ENCODE results near the gene MAN2B2. TPM values are rescaled to one million over a fixed set of nuclear protein-coding genes. Genes with fewer than 3 reads are reported as not detected.

The MAN2B2 gene
- total and polyA plus RNA-seq, 2 experiments from 2014 or later, result 22.2 to 24.0 TPM

DNA sequence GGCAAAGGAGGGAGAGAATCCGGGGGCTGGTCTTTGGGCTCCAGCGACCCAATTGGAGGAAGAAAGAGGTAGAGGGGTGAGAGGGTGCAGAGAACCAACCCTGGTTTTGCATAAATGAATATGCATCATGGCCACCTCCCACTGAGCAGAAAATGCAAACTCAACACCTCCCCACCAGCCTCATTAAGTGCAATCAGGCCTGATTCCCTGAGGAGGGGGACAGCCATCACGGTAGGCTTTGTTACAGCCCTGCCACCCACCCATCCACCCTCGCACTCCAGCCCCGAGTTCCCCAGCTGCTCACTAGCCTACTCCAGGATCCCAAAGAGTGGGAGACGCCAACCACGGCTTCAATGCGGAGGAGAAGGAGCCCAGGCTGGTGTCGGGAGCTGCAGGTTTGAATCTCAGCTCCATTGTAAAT is 48.3 kb upstream of the MAN2B2 start:
- no peak for DNase-seq (ENCODE audit: low spot score)
- Histone ChIP-seq H3K4me2 (no peak overlapping the region), H3K9me2 (replicated peaks; ENCODE audit: insufficient read depth) (no peaks in the 10 kb centered on the region), H3K36me3 (replicated peaks; ENCODE audit: insufficient read depth, low read depth) (no peaks in the 10 kb centered on the region), H2AFZ (no peak overlapping the region), H3K27me3 (no peaks in the 10 kb centered on the region), H3K79me2 (no peaks in the 10 kb centered on the region), H3K4me1 (ENCODE audit: insufficient read depth) (no peaks in the 10 kb centered on the region), H3K27ac (no peak overlapping the region), H3K9me3 (ENCODE audit: low read depth) (no peaks in the 10 kb centered on the region), H4K20me1 (ENCODE audit: insufficient read depth, poor library complexity, severe bottlenecking) (no peaks in the 10 kb centered on the region), H3K4me3 (no peak overlapping the region)
- WGBS (ENCODE audit: low lambda C conversion rate, missing lambda C conversion rate), result 67% methylated on average over 9 of the region's 9 CpGs
- TF ChIP-seq EZH2phosphoT487 (IDR thresholded peaks at IDR 0.05; ENCODE audit: low read depth, severe bottlenecking, unreplicated experiment), result no peak
- TF ChIP-seq, protein P1, sequence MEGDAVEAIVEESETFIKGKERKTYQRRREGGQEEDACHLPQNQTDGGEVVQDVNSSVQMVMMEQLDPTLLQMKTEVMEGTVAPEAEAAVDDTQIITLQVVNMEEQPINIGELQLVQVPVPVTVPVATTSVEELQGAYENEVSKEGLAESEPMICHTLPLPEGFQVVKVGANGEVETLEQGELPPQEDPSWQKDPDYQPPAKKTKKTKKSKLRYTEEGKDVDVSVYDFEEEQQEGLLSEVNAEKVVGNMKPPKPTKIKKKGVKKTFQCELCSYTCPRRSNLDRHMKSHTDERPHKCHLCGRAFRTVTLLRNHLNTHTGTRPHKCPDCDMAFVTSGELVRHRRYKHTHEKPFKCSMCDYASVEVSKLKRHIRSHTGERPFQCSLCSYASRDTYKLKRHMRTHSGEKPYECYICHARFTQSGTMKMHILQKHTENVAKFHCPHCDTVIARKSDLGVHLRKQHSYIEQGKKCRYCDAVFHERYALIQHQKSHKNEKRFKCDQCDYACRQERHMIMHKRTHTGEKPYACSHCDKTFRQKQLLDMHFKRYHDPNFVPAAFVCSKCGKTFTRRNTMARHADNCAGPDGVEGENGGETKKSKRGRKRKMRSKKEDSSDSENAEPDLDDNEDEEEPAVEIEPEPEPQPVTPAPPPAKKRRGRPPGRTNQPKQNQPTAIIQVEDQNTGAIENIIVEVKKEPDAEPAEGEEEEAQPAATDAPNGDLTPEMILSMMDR (IDR thresholded peaks at IDR 0.05; ENCODE audit: poor library complexity), result no peak
- TF ChIP-seq EZH2 (IDR thresholded peaks at IDR 0.05; ENCODE audit: borderline replicate concordance), result no peak

DNA sequence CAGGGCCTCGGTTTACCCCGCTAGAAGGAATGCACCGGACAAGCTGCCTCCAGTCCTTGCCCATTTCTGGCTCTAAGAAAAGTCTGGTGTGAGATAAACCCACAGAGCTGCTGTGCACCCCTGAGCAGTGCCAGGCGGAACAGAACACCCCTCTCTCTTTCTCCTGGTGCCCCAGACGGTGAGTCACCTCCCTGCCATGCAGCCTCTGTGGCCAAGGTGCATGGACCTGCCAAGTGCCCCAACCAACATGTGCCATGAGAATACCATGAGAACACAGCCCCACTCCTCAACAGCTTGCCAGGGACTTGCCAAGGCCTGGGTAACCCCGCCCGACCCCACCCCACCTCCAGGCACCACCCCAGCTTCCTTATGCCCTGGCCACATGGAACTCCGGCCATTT is 47.7 kb upstream of the MAN2B2 start:
- no peaks in the 10 kb centered on the region for H3K9me3 ChIP-seq (ENCODE audit: low read depth)
- H3K27me3 ChIP-seq, result no peaks in the 10 kb centered on the region
- H3K9me2 ChIP-seq (replicated peaks; ENCODE audit: insufficient read depth), result no peaks in the 10 kb centered on the region
- no peak overlapping the region for H3K4me3 ChIP-seq
- H3K27ac ChIP-seq, result no peak overlapping the region
- H2AFZ ChIP-seq, result no peak overlapping the region
- TF ChIP-seq EZH2phosphoT487 (IDR thresholded peaks at IDR 0.05; ENCODE audit: low read depth, severe bottlenecking, unreplicated experiment) (no peak), EZH2 (IDR thresholded peaks at IDR 0.05; ENCODE audit: borderline replicate concordance) (no peak)
- TF ChIP-seq, protein P1 (IDR thresholded peaks at IDR 0.05; ENCODE audit: poor library complexity), result no peak
- WGBS (ENCODE audit: low lambda C conversion rate, missing lambda C conversion rate), result 95% methylated on average over 6 of the region's 8 CpGs
- H4K20me1 ChIP-seq (ENCODE audit: insufficient read depth, poor library complexity, severe bottlenecking), result no peaks in the 10 kb centered on the region
- DNase-seq (ENCODE audit: low spot score), result no peak
- no peaks in the 10 kb centered on the region for H3K36me3 ChIP-seq (replicated peaks; ENCODE audit: insufficient read depth, low read depth)
- no peaks in the 10 kb centered on the region for H3K4me1 ChIP-seq (ENCODE audit: insufficient read depth)
- no peak overlapping the region for H3K4me2 ChIP-seq
- no peaks in the 10 kb centered on the region for H3K79me2 ChIP-seq

DNA sequence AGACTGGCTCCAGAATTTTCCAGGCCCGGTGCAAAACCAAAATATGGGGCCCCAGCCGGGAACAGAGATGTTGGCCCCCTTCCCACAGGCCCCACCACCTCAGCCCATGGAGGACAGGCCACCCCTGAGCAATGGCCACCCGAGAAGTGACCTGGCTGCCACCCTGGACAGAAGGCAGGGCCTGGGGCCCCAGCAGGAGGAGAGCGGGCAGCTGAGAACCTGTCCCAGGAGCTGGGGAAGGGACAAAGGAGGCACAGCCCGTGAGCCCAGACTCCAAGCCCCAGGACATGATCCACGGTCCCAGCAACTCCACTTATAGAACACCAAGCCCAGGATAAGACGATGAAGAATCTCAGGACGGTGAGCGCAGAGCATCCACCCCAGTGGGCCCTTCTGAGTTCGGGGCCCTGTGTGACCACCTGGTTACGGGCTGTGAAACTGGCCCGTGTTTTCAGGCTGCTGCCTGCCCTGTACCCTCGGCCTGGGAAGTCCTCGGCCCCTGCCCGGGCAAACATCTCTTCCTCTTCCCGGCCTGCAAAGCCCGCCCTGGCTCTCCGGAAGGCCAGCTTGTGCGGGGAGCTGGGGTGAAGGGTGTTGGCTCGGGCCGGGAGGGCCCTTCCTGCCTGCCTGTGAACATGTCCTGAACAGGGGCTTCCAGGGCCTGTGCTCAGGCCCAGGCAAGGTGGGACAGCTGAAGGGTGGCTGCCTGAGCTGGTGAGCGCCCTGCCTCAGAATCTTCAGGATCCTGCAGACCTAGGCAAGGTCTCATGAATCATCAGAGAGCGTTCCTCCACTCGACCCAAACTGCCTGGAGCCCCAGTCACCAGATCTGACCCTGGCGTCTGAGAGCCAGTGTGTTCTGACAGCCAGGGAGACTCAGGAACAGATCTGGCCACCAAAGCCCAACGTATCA is 47.0 kb upstream of the MAN2B2 start:
- H2AFZ ChIP-seq, result no peak overlapping the region
- DNase-seq (ENCODE audit: low spot score), result no peak
- H3K79me2 ChIP-seq, result no peaks in the 10 kb centered on the region
- no peak overlapping the region for H3K4me3 ChIP-seq
- no peaks in the 10 kb centered on the region for H3K4me1 ChIP-seq (ENCODE audit: insufficient read depth)
- 87% methylated on average over 26 of the region's 26 CpGs for WGBS (ENCODE audit: low lambda C conversion rate, missing lambda C conversion rate)
- no peaks in the 10 kb centered on the region for H3K9me2 ChIP-seq (replicated peaks; ENCODE audit: insufficient read depth)
- H3K27ac ChIP-seq, result no peak overlapping the region
- H3K9me3 ChIP-seq (ENCODE audit: low read depth), result no peaks in the 10 kb centered on the region
- H3K36me3 ChIP-seq (replicated peaks; ENCODE audit: insufficient read depth, low read depth), result no peaks in the 10 kb centered on the region
- H3K27me3 ChIP-seq, result no peaks in the 10 kb centered on the region
- no peak overlapping the region for H3K4me2 ChIP-seq
- no peaks in the 10 kb centered on the region for H4K20me1 ChIP-seq (ENCODE audit: insufficient read depth, poor library complexity, severe bottlenecking)
- TF ChIP-seq EZH2phosphoT487 (IDR thresholded peaks at IDR 0.05; ENCODE audit: low read depth, severe bottlenecking, unreplicated experiment), result no peak
- TF ChIP-seq, protein P1 (IDR thresholded peaks at IDR 0.05; ENCODE audit: poor library complexity), result no peak
- no peak for TF ChIP-seq EZH2 (IDR thresholded peaks at IDR 0.05; ENCODE audit: borderline replicate concordance)

Data from hepatocyte (in vitro differentiated cells).